Thymus (tissue), 11 donors: ENCODE data around the gene PEX5L. TPM values are rescaled to one million over a fixed set of nuclear protein-coding genes. Genes with fewer than 3 reads are reported as not detected.
"Not testable (repeated sequence)": the region's sequence is repeated elsewhere in the genome, so short reads cannot be mapped to it uniquely, and the experiment has no call there.

ENCODE experiments used
- DNase-seq, 9 donors: peaks; one replicate each; pipeline ENCODE4 v3.0.0-alpha.2; 2013; ENCODE audit warnings: low spot score in 9 of 9, low read depth in 6 of 9, missing footprints in 1 of 9
- H3K27ac ChIP-seq, 2 donors: one replicate each; pipeline ENCODE4 v1.5.1; 2013; ENCODE audit warnings: control low read depth in 1 of 2, low read depth in 1 of 2, low read length in 1 of 2, mild to moderate bottlenecking in 1 of 2, moderate library complexity in 1 of 2
- H3K27me3 ChIP-seq, 2 donors: one replicate each; pipeline ENCODE4 v1.5.1; 2013; ENCODE audit warnings: low read length in 1 of 2; ENCODE audit not compliant: control insufficient read depth in 2 of 2, insufficient read depth in 1 of 2
- H3K36me3 ChIP-seq, 2 donors: one replicate each; pipeline ENCODE4 v1.5.1; 2013; ENCODE audit warnings: low read length in 1 of 2, mild to moderate bottlenecking in 1 of 2, moderate library complexity in 1 of 2; ENCODE audit not compliant: control insufficient read depth in 2 of 2, insufficient read depth in 2 of 2
- H3K4me1 ChIP-seq, 2 donors: one replicate each; pipeline ENCODE4 v1.5.1; 2013; ENCODE audit warnings: low read length in 2 of 2; ENCODE audit not compliant: control insufficient read depth in 2 of 2, insufficient read depth in 2 of 2
- H3K4me3 ChIP-seq, 2 donors: one replicate each; pipeline ENCODE4 v1.5.1; 2013; ENCODE audit warnings: low read length in 2 of 2, control low read depth in 1 of 2, mild to moderate bottlenecking in 1 of 2
- H3K9me3 ChIP-seq, 2 donors: one replicate each; pipeline ENCODE4 v1.5.1; 2013; ENCODE audit warnings: low read length in 1 of 2, mild to moderate bottlenecking in 1 of 2; ENCODE audit not compliant: control insufficient read depth in 2 of 2, insufficient read depth in 1 of 2
- WGBS: extraction: QIAGEN DNeasy Blood & Tissue Kit; methylation state at CpG from one replicate; pipeline ENCODE4 v1.1.7; 2013; 5-methylcytosine and 5-hydroxymethylcytosine counted together
- polyA plus RNA-seq: library from polyadenylated mRNA; stranded (reverse); fragments of 200-250 nt; gene quantifications from one replicate; pipeline ENCODE4 v1.2.3, GENCODE V29; 2013
- total RNA-seq: library from RNA; stranded (reverse); fragments of 120-200 nt; gene quantifications from one replicate; pipeline ENCODE4 v1.2.4, GENCODE V29; 2013
- donor health status: healthy.

The PEX5L gene
- total and polyA plus RNA-seq, 2 donors: 0.27 to 1.9 TPM

DNA sequence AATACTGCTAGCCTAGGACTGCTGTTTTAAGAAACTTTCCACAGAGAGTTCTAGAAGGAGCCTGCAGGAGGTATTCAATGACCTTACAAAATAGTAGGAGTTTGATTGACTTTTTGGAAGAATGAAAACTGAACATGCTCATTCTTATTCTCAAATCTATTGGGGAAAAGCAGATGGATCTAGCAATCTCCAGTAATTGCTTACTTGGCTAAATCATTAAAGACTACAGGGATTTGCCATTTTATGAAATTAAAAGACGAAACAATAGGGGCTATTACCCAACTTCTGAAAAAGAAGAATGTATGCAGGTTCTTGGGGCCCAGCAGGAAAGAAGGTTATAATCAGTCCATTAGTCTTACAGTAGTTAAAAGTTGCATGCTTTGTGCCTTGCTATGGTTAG lies 29.9 kb upstream of the PEX5L start:
- H3K27me3 ChIP-seq: no peaks in the 10 kb centered on the region
- no peaks in the 10 kb centered on the region for H3K9me3 ChIP-seq
- H3K4me3 ChIP-seq: no peak overlapping the region
- WGBS: 90% methylated on average over 1 of the region's 1 CpG
- H3K4me1 ChIP-seq: peaks cover 0 to 3% of the 10 kb centered on the region in 2 donors
- H3K36me3 ChIP-seq: no peaks in the 10 kb centered on the region
- DNase-seq: no peak
- no peak overlapping the region for H3K27ac ChIP-seq

DNA sequence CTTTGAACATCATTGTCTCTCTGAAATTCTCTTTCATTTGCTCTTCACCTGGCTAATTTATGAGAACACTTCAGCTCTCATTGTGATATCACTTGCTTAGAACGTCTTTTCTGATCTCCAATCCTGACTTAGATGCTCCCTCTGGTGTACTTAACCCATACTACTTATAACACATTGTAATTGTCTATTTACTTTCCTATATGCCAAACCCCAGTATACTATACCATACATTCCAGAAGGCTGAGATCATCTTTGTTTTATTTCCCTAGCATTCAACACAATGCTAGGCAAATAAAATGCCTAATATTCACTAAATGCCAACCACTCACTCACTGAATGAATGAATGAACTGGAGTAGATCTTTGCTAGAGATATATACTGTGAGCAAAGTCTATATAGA lies 27.0 kb upstream of the PEX5L start:
- H3K27me3 ChIP-seq: no peaks in the 10 kb centered on the region
- DNase-seq: no peak
- H3K4me1 ChIP-seq: no peaks in the 10 kb centered on the region
- H3K9me3 ChIP-seq: no peaks in the 10 kb centered on the region
- H3K4me3 ChIP-seq: no peak overlapping the region
- H3K36me3 ChIP-seq: no peaks in the 10 kb centered on the region
- H3K27ac ChIP-seq: no peak overlapping the region
- WGBS: 71% methylated on average over 1 of the region's 1 CpG

DNA sequence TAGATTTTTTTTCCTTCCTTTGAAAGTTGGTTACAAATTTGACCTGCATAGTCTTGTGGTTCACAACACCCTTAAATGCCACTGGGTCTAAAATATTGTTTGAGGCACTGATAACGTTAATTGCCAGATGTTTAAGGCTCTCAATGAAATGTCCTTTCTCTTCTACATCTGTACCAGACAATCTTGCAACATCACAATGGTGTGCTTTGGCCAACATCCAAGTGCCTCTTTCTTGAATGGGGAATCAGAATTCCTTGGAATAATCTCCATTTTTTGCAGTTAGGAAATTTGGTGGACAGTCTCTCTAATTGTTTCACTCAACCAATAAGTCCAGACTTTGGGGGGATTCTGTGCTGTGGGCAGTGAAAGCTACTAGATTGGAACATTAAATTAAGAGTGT lies 26.0 kb upstream of the PEX5L start:
- WGBS: 97% methylated on average over 1 of the region's 1 CpG

DNA sequence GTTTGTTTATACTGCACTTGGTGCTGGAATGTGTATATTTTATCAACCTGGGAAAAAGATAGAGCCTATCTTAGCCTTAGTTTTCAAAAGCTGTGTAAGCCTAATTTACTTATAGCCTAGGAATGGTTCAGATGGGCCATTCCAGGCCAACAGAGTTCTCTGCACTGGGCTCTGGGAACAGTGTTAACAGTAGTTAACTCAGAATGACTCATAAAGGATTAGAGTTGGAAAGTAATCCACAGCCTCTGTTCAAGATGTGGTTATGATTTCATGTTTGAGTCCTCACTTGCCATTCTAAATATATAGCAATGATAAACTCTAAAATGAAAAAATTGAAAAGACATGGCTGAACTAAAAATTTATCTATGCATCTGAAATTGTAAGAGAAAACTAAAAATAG lies 22.6 kb upstream of the PEX5L start:
- Histone ChIP-seq H3K4me1 (no peaks in the 10 kb centered on the region), H3K27me3 (no peaks in the 10 kb centered on the region), H3K27ac (no peak overlapping the region), H3K36me3 (no peaks in the 10 kb centered on the region), H3K4me3 (no peak overlapping the region), H3K9me3 (no peaks in the 10 kb centered on the region)
- DNase-seq: no peak

More for the DNA sequence above, 26.0 kb upstream of the PEX5L start:
- H3K4me3 ChIP-seq: no peak overlapping the region
- H3K36me3 ChIP-seq: no peaks in the 10 kb centered on the region
- DNase-seq: no peak
- H3K27me3 ChIP-seq: no peaks in the 10 kb centered on the region
- H3K4me1 ChIP-seq: no peaks in the 10 kb centered on the region
- H3K27ac ChIP-seq: no peak overlapping the region
- H3K9me3 ChIP-seq: no peaks in the 10 kb centered on the region

DNA sequence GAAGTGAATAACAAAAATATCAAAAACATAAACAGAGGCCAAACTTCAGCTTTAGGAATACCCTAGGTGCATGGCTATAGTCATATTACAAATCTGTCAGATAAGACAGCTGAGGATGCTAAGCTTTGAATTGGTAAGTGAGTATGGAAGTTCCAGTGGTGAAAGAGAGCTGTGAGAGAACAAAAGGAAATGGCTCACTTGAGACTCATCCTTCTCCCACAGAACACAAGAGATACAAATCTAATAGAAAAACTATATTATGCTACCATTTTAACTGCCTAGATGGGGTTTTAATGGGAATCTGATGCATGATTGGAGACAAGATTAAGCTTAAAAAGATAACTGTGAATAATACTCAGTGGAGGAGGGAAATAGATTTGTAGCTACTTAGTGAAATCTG lies 21.5 kb upstream of the PEX5L start:
- no peak for DNase-seq
- Histone ChIP-seq H3K4me3 (no peak overlapping the region), H3K36me3 (no peaks in the 10 kb centered on the region), H3K27me3 (no peaks in the 10 kb centered on the region), H3K9me3 (no peaks in the 10 kb centered on the region), H3K27ac (no peak overlapping the region), H3K4me1 (no peaks in the 10 kb centered on the region)

DNA sequence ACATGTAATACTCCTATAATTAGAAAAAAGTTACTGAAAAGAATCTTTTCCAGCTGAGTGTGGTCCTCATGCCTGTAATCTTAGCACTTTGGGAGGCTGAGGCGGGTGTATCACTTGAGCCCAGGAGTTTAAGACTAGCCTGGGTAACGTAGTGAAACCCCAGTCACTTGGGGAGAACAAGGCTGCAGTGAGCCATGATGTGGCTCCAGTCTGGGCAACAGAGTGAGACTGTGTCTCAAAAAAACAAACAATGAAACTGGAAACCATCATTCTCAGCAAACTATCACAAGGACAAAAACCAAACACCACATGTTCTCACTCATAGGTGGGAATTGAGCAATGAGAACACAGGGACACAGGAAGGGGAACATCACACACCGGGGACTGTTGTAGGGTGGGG lies 18.9 kb upstream of the PEX5L start:
- H3K9me3 ChIP-seq, H3K4me1 ChIP-seq, DNase-seq, H3K36me3 ChIP-seq, H3K27ac ChIP-seq, H3K4me3 ChIP-seq, H3K27me3 ChIP-seq: not testable (repeated sequence)
- 79% methylated on average over 3 of the region's 3 CpGs for WGBS

DNA sequence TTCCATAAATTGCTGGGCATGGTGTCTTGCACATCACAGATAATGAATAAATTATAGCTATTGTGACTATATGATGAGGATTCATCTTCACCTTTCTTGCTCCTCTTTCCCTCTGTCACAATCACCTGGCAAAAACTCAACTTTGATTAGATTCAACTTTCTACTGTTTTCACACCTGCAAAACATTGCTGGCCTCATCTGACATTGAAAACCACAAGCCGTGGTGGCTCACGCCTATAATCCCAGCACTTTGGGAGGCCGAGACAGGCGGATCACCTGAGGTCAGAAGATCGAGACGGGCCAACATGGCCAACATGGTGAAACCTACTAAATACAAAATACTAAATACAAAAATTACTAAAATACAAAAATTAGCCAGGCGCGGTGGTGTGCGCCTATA lies 12.7 kb upstream of the PEX5L start:
- WGBS: 90% methylated on average over 9 of the region's 9 CpGs
- H3K27me3 ChIP-seq: no peaks in the 10 kb centered on the region
- H3K4me3 ChIP-seq: no peak overlapping the region
- no peaks in the 10 kb centered on the region for H3K9me3 ChIP-seq
- no peak overlapping the region for H3K27ac ChIP-seq
- no peak for DNase-seq
- no peaks in the 10 kb centered on the region for H3K4me1 ChIP-seq
- no peaks in the 10 kb centered on the region for H3K36me3 ChIP-seq

DNA sequence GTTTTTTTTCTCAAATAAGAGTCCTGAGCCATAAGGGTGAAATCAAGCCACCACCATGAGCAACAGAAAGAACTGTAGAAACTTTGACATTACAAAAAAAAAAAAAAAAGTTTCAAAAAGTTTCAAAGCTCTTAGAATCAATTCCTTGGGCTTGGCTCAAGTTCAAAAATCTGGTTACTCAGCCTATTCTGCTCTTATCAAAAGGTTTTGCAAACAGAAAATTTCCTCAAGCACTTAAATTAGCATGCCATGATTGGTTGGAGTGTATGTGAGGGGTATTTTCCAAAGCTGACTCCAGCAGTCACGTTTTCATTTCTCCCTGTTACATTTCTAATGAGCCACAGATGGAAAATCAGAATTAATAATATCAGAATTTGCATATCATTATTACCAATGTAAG lies 12.1 kb upstream of the PEX5L start:
- WGBS: 84% methylated on average over 1 of the region's 1 CpG

DNA sequence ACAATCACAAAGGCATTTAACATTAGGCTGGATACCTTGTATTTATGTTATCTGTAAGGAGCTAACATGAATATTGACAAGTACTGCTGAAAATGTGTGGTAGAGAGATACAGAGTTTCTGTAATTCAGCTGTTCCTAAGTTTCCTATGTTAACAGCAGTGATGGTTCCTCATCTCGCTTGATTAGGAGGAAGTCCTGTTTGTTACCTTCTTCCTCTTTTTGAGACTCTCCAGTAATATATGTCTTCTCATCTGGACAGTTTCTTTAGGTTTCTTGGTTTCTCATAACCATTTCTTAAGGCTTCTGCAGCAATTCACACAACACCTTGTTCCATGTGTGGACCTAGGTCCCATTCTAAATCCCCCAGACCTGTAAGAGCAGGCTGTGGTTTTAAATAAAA lies 11.4 kb upstream of the PEX5L start:
- no peak overlapping the region for H3K4me3 ChIP-seq
- H3K9me3 ChIP-seq: no peaks in the 10 kb centered on the region
- WGBS: 40% methylated on average over 1 of the region's 1 CpG
- no peaks in the 10 kb centered on the region for H3K27me3 ChIP-seq
- no peak for DNase-seq
- no peaks in the 10 kb centered on the region for H3K36me3 ChIP-seq
- no peaks in the 10 kb centered on the region for H3K4me1 ChIP-seq
- H3K27ac ChIP-seq: no peak overlapping the region

More for the DNA sequence above, 12.1 kb upstream of the PEX5L start:
- no peaks in the 10 kb centered on the region for H3K9me3 ChIP-seq
- DNase-seq: no peak
- no peak overlapping the region for H3K4me3 ChIP-seq
- no peak overlapping the region for H3K27ac ChIP-seq
- H3K4me1 ChIP-seq: no peaks in the 10 kb centered on the region
- no peaks in the 10 kb centered on the region for H3K27me3 ChIP-seq
- H3K36me3 ChIP-seq: no peaks in the 10 kb centered on the region

DNA sequence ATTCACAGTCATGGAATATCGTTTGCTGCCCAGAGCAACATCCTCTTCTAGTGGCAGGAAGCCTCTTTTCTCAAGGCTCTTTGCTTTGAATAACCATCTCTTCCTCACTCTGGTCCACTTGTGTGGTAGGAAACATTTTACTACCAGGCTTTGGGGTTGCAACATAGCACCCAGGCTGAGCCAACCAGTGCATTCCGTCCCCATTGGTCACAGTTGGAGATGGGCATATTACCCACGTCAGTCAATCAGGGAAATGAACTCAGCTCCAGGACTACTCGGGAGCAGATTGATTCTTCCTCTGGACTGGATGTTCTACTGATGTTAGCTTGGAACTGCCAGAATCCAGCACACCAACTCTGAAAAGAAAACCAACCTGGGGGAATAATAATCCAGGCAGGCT lies 4.2 kb upstream of the PEX5L start:
- Histone ChIP-seq H3K36me3 (no peaks in the 10 kb centered on the region), H3K4me1 (peaks cover under 1 to 9% of the 10 kb centered on the region in 2 donors), H3K4me3 (no peak overlapping the region), H3K27ac (no peak overlapping the region), H3K27me3 (peaks cover 0 to 34% of the 10 kb centered on the region in 2 donors), H3K9me3 (peaks cover 0 to 6% of the 10 kb centered on the region in 2 donors)
- 78% methylated on average over 4 of the region's 4 CpGs for WGBS
- no peak for DNase-seq
